ENCODE results near the gene ABLIM2. TPM values are rescaled to one million over a fixed set of nuclear protein-coding genes. Genes with fewer than 3 reads are reported as not detected.
A peak's percentile ranks its signal among the peaks of the same experiment; 100 is the strongest.

Gene ABLIM2
- total and polyA plus RNA-seq, 2 of the 13 experiments (the other 11 are each of a cell fraction or from before 2014, with no cell fraction given) = 0.20 to 0.37 TPM

DNA sequence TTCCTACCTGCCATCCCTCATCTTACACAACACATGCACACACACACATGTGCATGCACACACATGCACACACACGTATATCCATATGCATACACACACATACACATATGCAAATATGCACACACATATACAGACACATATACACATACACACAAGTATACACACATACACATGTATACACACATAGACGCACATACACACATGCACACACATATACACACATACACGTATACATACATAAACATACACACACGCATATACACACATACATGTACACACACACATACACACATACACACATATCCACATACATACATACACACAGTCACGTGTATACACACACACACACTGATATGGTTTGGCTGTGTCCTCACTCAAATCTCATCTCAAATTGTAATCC lies 182.0 kb downstream of the ABLIM2 start:
- intact Hi-C loops (cut with micrococcal nuclease; ENCODE audit: unreplicated experiment) = no loop called here
- H3K4me1 ChIP-seq (ENCODE audit: insufficient read depth, low read length) = peaks cover 40% of the 10 kb centered on the region
- no peak for ATAC-seq
- H3K4me2 ChIP-seq (ENCODE audit: low read depth, low read length) = no peak overlapping the region
- H3K9me3 ChIP-seq (ENCODE audit: low read length) = no peaks in the 10 kb centered on the region
- H2AFZ ChIP-seq (ENCODE audit: low read length) = no peak overlapping the region
- H3K36me3 ChIP-seq (replicated peaks in 1 of 2; ENCODE audit: control insufficient read depth in 1 of 2, insufficient read depth in 2 of 2, low read length in 2 of 2) = no peaks in the 10 kb centered on the region
- no peaks in the 10 kb centered on the region for H3K79me2 ChIP-seq (ENCODE audit: insufficient read depth, low read length)
- H3K4me3 ChIP-seq (replicated peaks in 1 of 3; ENCODE audit: insufficient read depth in 1 of 3, low read depth in 2 of 3, low read length in 3 of 3) = no peak overlapping the region
- in situ Hi-C loops (cut with HindIII; ENCODE audit: extremely low pct_ligation_motif_present, low pct_unique_long_range_greater_than_20kb) = no loop called here
- no peak overlapping the region for H3K27ac ChIP-seq (ENCODE audit: extremely low read length, insufficient read depth, low read length)
- ChIA-PET POLR2A (no interaction called here), CTCF (ENCODE audit: low intra/inter-chr PET ratio, low total read pairs) (no interaction called here)
- H4K20me1 ChIP-seq (ENCODE audit: insufficient read depth, low read length) = no peaks in the 10 kb centered on the region
- no peak overlapping the region for H3K9ac ChIP-seq (ENCODE audit: insufficient read depth, low read depth, low read length)
- H3K27me3 ChIP-seq (ENCODE audit: control insufficient read depth in 1 of 2, insufficient read depth in 2 of 2, low read length in 2 of 2) = peaks cover 4 to 28% of the 10 kb centered on the region in 2 experiments; a peak in 3 of 5 replicates
- no peak for DNase-seq (ENCODE audit: low spot score)
- 27% methylated on average over 5 of the region's 5 CpGs for WGBS (ENCODE audit: low lambda C conversion rate)
- no peak for FAIRE-seq
- no peak for TF ChIP-seq ZSCAN22 (CRISPR knock-in tag; IDR thresholded peaks at IDR 0.05)
- no peak for TF ChIP-seq CEBPG (CRISPR knock-in tag; IDR thresholded peaks at IDR 0.05)
- TF ChIP-seq ZNF30 (CRISPR knock-in tag; IDR thresholded peaks at IDR 0.05) = no peak
- no peak for TF ChIP-seq ONECUT2 (CRISPR knock-in tag; IDR thresholded peaks at IDR 0.05)
- no peak for TF ChIP-seq MED1 (CRISPR knock-in tag; IDR thresholded peaks at IDR 0.05)
- TF ChIP-seq ZMYM3 (CRISPR knock-in tag; IDR thresholded peaks at IDR 0.05) = no peak
- no TSS peak for BruUV-seq (replicated peaks)

DNA sequence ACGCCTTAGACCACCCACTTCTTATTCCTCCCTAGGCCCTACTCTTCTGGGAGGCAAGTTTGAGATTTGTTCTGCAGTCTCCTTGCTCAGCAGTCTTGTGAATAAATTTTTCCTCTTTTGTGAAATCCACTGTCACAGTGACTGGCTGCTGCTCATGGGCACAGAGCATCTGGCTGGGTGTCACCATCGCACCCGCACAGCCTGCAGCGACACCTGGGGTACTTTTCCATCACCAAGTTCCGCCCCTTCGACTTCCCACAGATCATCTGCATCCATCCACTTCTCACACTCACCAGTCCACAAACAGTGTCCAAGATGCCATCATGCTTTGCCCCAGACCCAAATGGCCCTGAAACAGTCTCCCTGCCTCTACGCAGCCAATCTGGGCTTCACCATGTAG lies 182.6 kb downstream of the ABLIM2 start:
- peaks cover 41% of the 10 kb centered on the region for H3K4me1 ChIP-seq (ENCODE audit: insufficient read depth, low read length)
- in situ Hi-C loops (cut with HindIII; ENCODE audit: extremely low pct_ligation_motif_present, low pct_unique_long_range_greater_than_20kb) = no loop called here
- no peaks in the 10 kb centered on the region for H3K9me3 ChIP-seq (ENCODE audit: low read length)
- no peaks in the 10 kb centered on the region for H4K20me1 ChIP-seq (ENCODE audit: insufficient read depth, low read length)
- no peak overlapping the region for H3K9ac ChIP-seq (ENCODE audit: insufficient read depth, low read depth, low read length)
- WGBS (ENCODE audit: low lambda C conversion rate) = 56% methylated on average over 7 of the region's 7 CpGs
- POLR2A ChIA-PET = no interaction called here
- no peak overlapping the region for H3K4me2 ChIP-seq (ENCODE audit: low read depth, low read length)
- no peak overlapping the region for H2AFZ ChIP-seq (ENCODE audit: low read length)
- no TSS peak for BruUV-seq (replicated peaks)
- no peaks in the 10 kb centered on the region for H3K79me2 ChIP-seq (ENCODE audit: insufficient read depth, low read length)
- no peak overlapping the region for H3K27ac ChIP-seq (ENCODE audit: extremely low read length, insufficient read depth, low read length)
- DNase-seq (ENCODE audit: low spot score) (no peak), ATAC-seq (no peak), FAIRE-seq (no peak)
- no peaks in the 10 kb centered on the region for H3K36me3 ChIP-seq (replicated peaks in 1 of 2; ENCODE audit: control insufficient read depth in 1 of 2, insufficient read depth in 2 of 2, low read length in 2 of 2)
- H3K27me3 ChIP-seq (ENCODE audit: control insufficient read depth in 1 of 2, insufficient read depth in 2 of 2, low read length in 2 of 2) = peaks cover 4 to 23% of the 10 kb centered on the region in 2 experiments; a peak in 3 of 5 replicates
- H3K4me3 ChIP-seq (replicated peaks in 1 of 3; ENCODE audit: insufficient read depth in 1 of 3, low read depth in 2 of 3, low read length in 3 of 3) = no peak overlapping the region
- intact Hi-C loops (cut with micrococcal nuclease; ENCODE audit: unreplicated experiment) = no loop called here
- peak; percentile 56 for TF ChIP-seq STAG1 (CRISPR knock-in tag; IDR thresholded peaks at IDR 0.05)
- TF ChIP-seq ZNF749 (CRISPR knock-in tag; IDR thresholded peaks at IDR 0.05; ENCODE audit: borderline replicate concordance) = no peak
- TF ChIP-seq, protein P1, sequence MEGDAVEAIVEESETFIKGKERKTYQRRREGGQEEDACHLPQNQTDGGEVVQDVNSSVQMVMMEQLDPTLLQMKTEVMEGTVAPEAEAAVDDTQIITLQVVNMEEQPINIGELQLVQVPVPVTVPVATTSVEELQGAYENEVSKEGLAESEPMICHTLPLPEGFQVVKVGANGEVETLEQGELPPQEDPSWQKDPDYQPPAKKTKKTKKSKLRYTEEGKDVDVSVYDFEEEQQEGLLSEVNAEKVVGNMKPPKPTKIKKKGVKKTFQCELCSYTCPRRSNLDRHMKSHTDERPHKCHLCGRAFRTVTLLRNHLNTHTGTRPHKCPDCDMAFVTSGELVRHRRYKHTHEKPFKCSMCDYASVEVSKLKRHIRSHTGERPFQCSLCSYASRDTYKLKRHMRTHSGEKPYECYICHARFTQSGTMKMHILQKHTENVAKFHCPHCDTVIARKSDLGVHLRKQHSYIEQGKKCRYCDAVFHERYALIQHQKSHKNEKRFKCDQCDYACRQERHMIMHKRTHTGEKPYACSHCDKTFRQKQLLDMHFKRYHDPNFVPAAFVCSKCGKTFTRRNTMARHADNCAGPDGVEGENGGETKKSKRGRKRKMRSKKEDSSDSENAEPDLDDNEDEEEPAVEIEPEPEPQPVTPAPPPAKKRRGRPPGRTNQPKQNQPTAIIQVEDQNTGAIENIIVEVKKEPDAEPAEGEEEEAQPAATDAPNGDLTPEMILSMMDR (CRISPR knock-in tag; IDR thresholded peaks at IDR 0.05) = peak; percentile 49
- CTCF ChIA-PET (ENCODE audit: low intra/inter-chr PET ratio, low total read pairs) = no interaction called here

All from HepG2 (cell line).